MM.1S (cell line): ENCODE results near the gene HMX1.

Experiments used
- EZH2 ChIP-seq: fragments of 300-600 bp; sonication (generic); optimal IDR thresholded peaks from 2 replicates; pipeline ENCODE3; 2017; ENCODE audit warnings: low read depth, mild to moderate bottlenecking, antibody characterized with exemption, low read length, mixed read lengths
- TF ChIP-seq, protein P1 (sequence below): fragments of 300-600 bp; sonication (generic); IDR thresholded peaks from 2 replicates; pipeline ENCODE4 v1.5.1; 2016; ENCODE audit warnings: antibody characterized with exemption, low read length, mixed read lengths

DNA sequence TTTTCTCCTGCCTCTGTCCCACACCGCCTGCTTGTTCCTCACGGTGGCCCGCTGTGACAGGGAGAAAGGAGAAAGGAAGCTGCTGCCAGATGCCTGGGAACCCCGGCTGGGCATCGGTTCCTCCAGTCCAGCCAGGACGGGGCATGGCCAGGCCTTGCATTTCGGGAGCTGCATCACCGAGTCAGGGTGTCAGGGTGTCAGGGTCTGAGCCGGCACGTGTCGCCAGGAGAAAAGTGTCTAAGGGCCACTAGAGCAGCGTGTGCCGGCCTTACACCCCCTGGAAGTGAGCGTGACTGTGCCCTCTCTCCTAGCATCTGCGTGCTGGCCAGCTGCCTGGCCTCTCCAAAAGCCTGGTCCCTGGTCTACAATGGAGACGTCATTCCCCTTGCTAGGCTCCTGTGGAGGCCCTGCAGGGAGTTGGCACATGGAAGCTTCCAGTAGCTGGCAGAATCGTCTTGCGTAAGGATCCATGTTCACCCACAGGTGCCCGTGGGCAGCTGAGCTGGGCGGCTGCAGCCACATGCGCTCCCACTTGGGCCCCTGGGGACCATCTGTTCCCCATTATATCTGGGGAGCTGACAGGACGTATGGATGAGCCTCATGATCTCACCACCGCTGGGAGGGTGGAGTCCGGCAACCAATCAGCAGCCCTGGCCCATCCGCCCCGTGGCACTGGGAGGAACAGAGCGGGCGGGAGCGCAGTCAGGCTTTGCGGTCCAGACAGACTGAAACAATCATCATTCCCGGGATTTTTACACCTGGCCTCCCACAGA, 39.9 kb upstream of the HMX1 start:
- TF ChIP-seq, protein P1, sequence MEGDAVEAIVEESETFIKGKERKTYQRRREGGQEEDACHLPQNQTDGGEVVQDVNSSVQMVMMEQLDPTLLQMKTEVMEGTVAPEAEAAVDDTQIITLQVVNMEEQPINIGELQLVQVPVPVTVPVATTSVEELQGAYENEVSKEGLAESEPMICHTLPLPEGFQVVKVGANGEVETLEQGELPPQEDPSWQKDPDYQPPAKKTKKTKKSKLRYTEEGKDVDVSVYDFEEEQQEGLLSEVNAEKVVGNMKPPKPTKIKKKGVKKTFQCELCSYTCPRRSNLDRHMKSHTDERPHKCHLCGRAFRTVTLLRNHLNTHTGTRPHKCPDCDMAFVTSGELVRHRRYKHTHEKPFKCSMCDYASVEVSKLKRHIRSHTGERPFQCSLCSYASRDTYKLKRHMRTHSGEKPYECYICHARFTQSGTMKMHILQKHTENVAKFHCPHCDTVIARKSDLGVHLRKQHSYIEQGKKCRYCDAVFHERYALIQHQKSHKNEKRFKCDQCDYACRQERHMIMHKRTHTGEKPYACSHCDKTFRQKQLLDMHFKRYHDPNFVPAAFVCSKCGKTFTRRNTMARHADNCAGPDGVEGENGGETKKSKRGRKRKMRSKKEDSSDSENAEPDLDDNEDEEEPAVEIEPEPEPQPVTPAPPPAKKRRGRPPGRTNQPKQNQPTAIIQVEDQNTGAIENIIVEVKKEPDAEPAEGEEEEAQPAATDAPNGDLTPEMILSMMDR = no peak
- TF ChIP-seq EZH2 = no peak
